Measurements from ENCODE around the gene HOXD9. TPM values are rescaled to one million over a fixed set of nuclear protein-coding genes. Genes with fewer than 3 reads are reported as not detected.

HOXD9 gene
- total RNA-seq, 4 donors from 2014 or later: 0.47 to 2.9 (median 1.2) TPM

DNA sequence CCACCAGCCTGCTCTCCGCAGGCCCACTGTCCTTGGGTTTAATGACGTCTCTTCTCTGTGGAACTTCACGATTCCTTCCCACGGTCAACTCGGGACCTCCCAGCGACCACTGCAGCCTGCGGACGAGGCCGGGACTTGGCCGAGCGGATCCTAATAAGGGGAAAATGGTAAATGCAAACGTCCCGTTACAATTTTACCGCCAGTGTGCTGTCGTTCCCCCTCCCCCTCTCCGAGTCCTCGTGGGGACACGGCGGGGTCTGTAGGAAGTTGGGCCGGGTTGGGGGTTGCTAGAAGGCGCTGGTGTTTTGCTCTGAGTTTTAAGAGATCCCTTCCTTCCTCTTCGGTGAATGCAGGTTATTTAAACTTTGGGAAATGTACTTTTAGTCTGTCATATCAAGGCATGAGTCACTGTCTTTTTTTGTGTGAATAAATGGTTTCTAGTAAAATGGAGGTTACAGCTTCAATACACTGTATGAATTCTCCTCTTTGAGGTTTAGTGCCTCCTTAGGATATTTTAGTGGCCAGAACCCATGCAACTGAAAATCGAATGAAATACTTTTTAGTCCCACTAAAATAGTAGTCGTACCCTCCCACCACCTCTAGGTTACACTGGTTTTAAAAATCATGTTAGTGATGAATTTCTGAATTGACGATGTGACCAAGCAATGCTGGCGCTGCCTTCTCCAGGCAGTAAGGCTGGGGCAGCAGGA lies 13.2 kb upstream of the HOXD9 start:
- no peak overlapping the region for H3K4me3 ChIP-seq
- ATAC-seq: no peak
- no peak overlapping the region for H3K27ac ChIP-seq
- no peaks in the 10 kb centered on the region for H3K9me3 ChIP-seq
- TF ChIP-seq POLR2A (IDR thresholded peaks at IDR 0.05) (no peak), EP300 (IDR thresholded peaks at IDR 0.05) (no peak), POLR2AphosphoS5 (IDR thresholded peaks at IDR 0.05) (no peak)
- TF ChIP-seq, protein P1, sequence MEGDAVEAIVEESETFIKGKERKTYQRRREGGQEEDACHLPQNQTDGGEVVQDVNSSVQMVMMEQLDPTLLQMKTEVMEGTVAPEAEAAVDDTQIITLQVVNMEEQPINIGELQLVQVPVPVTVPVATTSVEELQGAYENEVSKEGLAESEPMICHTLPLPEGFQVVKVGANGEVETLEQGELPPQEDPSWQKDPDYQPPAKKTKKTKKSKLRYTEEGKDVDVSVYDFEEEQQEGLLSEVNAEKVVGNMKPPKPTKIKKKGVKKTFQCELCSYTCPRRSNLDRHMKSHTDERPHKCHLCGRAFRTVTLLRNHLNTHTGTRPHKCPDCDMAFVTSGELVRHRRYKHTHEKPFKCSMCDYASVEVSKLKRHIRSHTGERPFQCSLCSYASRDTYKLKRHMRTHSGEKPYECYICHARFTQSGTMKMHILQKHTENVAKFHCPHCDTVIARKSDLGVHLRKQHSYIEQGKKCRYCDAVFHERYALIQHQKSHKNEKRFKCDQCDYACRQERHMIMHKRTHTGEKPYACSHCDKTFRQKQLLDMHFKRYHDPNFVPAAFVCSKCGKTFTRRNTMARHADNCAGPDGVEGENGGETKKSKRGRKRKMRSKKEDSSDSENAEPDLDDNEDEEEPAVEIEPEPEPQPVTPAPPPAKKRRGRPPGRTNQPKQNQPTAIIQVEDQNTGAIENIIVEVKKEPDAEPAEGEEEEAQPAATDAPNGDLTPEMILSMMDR (IDR thresholded peaks at IDR 0.05): no peak
- peaks cover 0 to 49% (median 24%) of the 10 kb centered on the region in 3 donors for H3K4me1 ChIP-seq
- H3K27me3 ChIP-seq: peaks cover 99% of the 10 kb centered on the region
- H3K36me3 ChIP-seq: no peaks in the 10 kb centered on the region
- 5 to 24% methylated on average over 2 to 22 of the region's 26 CpGs for WGBS, 2 donors (ENCODE audit: low coverage in 1 of 2)

DNA sequence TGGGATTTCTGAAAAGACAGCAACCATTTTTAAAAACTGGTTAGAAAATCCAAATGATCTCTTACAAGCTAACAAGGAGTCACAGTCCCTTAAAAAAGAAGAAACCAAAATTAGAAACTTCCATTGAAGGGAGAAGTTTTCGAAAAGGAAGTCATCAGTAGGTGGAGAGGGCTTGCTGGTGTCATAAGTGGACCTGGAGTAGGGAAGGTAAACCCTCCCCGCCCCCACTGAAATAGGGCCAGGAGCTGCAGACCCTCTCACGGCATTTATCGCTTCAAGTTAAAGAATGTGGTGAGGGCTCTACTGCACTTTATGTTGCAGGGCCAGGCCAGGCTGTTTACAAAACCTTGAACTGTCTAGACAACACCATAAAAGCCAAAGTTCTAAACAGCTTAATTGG lies 12.6 kb upstream of the HOXD9 start:
- H3K27ac ChIP-seq: no peak overlapping the region
- no peaks in the 10 kb centered on the region for H3K9me3 ChIP-seq
- no peak for ATAC-seq
- no peaks in the 10 kb centered on the region for H3K36me3 ChIP-seq
- no peak overlapping the region for H3K4me3 ChIP-seq
- TF ChIP-seq POLR2AphosphoS5 (IDR thresholded peaks at IDR 0.05) (no peak), EP300 (IDR thresholded peaks at IDR 0.05) (no peak), POLR2A (IDR thresholded peaks at IDR 0.05) (no peak)
- TF ChIP-seq, protein P1 (IDR thresholded peaks at IDR 0.05): no peak
- peaks cover 99% of the 10 kb centered on the region for H3K27me3 ChIP-seq
- peaks cover 0 to 43% (median 20%) of the 10 kb centered on the region in 3 donors for H3K4me1 ChIP-seq
- WGBS, 2 donors (ENCODE audit: low coverage in 1 of 2): 8 to 13% methylated on average over 2 to 4 of the region's 4 CpGs

DNA sequence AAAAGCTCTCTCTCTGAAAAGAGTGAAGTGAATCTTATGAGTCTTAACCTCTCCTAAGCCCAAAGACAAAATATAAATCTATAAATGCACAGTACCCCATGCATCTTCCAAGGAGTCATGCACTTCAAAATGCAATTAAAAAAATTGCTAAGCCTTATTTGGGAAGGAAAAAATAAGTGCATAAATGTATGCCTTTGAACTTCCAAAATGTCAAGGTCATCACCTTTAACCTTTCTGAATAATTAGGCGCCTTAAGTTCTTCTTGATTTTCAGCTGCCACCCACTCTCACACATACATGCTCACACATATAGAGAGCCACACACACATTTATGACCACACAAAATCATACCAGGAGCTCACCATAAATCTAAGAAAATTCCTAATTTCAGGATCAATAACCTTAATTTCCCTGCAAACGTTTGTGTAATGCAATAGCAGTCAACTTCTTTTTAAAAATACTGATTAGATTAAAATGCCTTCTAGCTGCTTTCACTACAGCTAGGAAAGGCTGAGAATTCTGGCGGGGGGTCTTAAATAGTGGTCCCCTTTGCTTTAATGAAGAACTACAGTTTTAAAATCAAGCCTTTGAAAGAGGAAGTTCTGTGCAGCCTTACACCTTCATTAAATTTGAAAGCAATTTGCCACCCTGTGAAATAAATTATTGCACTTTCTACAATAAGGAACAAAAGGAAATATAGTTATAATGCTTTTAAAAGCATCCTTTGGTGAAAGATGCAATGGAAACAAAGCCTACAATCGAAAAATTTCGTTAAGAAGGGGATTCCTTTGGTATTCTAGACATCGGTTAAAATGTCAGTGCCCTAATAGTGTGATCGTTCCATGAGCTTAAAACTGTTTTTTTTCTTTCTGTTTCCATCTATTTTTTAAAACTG lies 11.9 kb upstream of the HOXD9 start:
- no peaks in the 10 kb centered on the region for H3K36me3 ChIP-seq
- no peaks in the 10 kb centered on the region for H3K9me3 ChIP-seq
- TF ChIP-seq, protein P1 (IDR thresholded peaks at IDR 0.05): no peak
- TF ChIP-seq EP300 (IDR thresholded peaks at IDR 0.05): no peak
- TF ChIP-seq POLR2AphosphoS5 (IDR thresholded peaks at IDR 0.05): no peak
- TF ChIP-seq POLR2A (IDR thresholded peaks at IDR 0.05): no peak
- peaks cover 0 to 36% (median 20%) of the 10 kb centered on the region in 3 donors for H3K4me1 ChIP-seq
- 17 to 20% methylated on average over 7 of the region's 7 CpGs for WGBS, 2 donors (ENCODE audit: low coverage in 1 of 2)
- H3K4me3 ChIP-seq: no peak overlapping the region
- H3K27ac ChIP-seq: no peak overlapping the region
- peaks cover 99% of the 10 kb centered on the region for H3K27me3 ChIP-seq
- ATAC-seq: no peak

DNA sequence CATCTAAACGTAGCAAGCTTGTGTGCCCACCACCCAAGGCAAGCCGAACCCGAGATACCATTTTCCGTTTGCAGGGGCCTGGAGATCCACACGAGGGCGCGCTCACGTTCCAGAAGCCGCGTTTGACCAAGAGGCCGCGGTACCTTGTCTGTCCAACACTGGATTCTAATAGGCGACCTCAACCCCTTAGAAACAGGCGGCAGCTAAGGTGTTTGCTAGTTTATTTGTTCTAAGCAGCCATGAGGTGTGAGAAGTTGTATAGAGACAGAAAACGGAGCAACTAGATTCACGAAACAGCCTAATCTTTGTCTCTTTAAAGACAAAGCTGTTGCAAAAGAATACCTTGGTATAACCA lies 11.2 kb upstream of the HOXD9 start:
- no peaks in the 10 kb centered on the region for H3K36me3 ChIP-seq
- no peak overlapping the region for H3K27ac ChIP-seq
- TF ChIP-seq, protein P1 (IDR thresholded peaks at IDR 0.05): peak in 1 of 4 experiments; percentile 57
- no peak for TF ChIP-seq POLR2A (IDR thresholded peaks at IDR 0.05)
- no peaks in the 10 kb centered on the region for H3K9me3 ChIP-seq
- peaks cover 0 to 36% (median 20%) of the 10 kb centered on the region in 3 donors for H3K4me1 ChIP-seq
- ATAC-seq: no peak
- WGBS, 2 donors (ENCODE audit: low coverage in 1 of 2): 1 to 6% methylated on average over 11 to 16 of the region's 16 CpGs
- no peak overlapping the region for H3K4me3 ChIP-seq
- H3K27me3 ChIP-seq: peaks cover 99% of the 10 kb centered on the region
